ENCODE measurements around the gene NCBP3.

GRCh38 chr17:3810019-3810418 lies 36.0 kb downstream of the NCBP3 start:
- TF ChIP-seq SIN3A (IDR thresholded peaks at IDR 0.05; ENCODE audit: borderline replicate concordance, insufficient read depth, low read length), result no peak
- no peak for TF ChIP-seq POLR2AphosphoS5 (IDR thresholded peaks at IDR 0.05; ENCODE audit: low read depth, low read length)
- TF ChIP-seq REST (IDR thresholded peaks at IDR 0.05; ENCODE audit: insufficient read depth in 1 of 2, low read depth in 2 of 2, low read length in 2 of 2), result no peak

All from PFSK-1 (cell line).